Endothelial cell of umbilical vein (primary cell): ENCODE results near the gene SRPK1. TPM values are rescaled to one million over a fixed set of nuclear protein-coding genes. Genes with fewer than 3 reads are reported as not detected.

Source experiments
- BruUV-seq: library from RNA; stranded (reverse); fragments of 400-500 nt; replicated peaks from 2 replicates; lab custom pipeline; 2021; lab: Mats Ljungman, UMichigan
- CTCF ChIA-PET: fragments of 300-600, 350-600 bp; sonication (Branson Sonifier 250); formaldehyde crosslinking; loops from one replicate; lab custom pipeline; 2021; ENCODE audit warnings: antibody characterized with exemption, inconsistent platforms; lab: Charles Lee
- POLR2A ChIA-PET: fragments of 300-600, 350-600 bp; sonication (Branson Sonifier 250); formaldehyde crosslinking; loops from one replicate; lab custom pipeline; 2021; ENCODE audit warnings: antibody characterized with exemption, inconsistent platforms; lab: Charles Lee
- DNase-seq: peaks from one replicate; pipeline ENCODE4 v3.0.0-alpha.2; 2011; ENCODE audit warnings: low read depth, low spot score
- FAIRE-seq: peaks from 2 replicates; lab custom pipeline; 2011; peaks lifted over from hg19 to GRCh38; lab: Jason Lieb, UNC
- H2AFZ ChIP-seq: 2 replicates; pipeline ENCODE4 v1.6.0; 2012; ENCODE audit warnings: low read depth, low read length, control low read depth, inconsistent platforms
- H3K27ac ChIP-seq: 2 replicates; pipeline ENCODE4 v1.5.1; 2011; ENCODE audit warnings: low read depth, mild to moderate bottlenecking, control low read depth, low read length, moderate library complexity; ENCODE audit not compliant: insufficient read depth
- H3K27me3 ChIP-seq, 2 experiments: 2 replicates each; pipeline versions ENCODE4 v1.6.0 to v1.6.1; 2011; ENCODE audit warnings: low read length in 2 of 2, mixed read lengths in 1 of 2; ENCODE audit not compliant: control insufficient read depth in 2 of 2, insufficient read depth in 2 of 2
- H3K36me3 ChIP-seq, 2 experiments: 2 replicates in 1 of 2; 3 replicates in 1 of 2; pipeline ENCODE4 v1.5.1; 2011; ENCODE audit warnings: low read length in 2 of 2, mild to moderate bottlenecking in 1 of 2, moderate library complexity in 1 of 2; ENCODE audit not compliant: control insufficient read depth in 2 of 2, insufficient read depth in 2 of 2; ENCODE audit errors: extremely low read depth in 1 of 2
- H3K4me1 ChIP-seq: 3 replicates; pipeline ENCODE4 v1.5.1; 2011; ENCODE audit warnings: mild to moderate bottlenecking, low read length; ENCODE audit not compliant: control insufficient read depth, insufficient read depth; ENCODE audit errors: extremely low read depth
- H3K4me2 ChIP-seq: 2 replicates; pipeline ENCODE4 v1.6.1; 2011; ENCODE audit warnings: low read length, control low read depth, mixed read lengths; ENCODE audit not compliant: insufficient read depth
- H3K4me3 ChIP-seq, 3 experiments: fragments of 200-600 bp in 1 of 3; sonication (generic), shearing (Covaris generic) in 1 of 3; replicated peaks in 1 of 3; 2 replicates each; pipeline ENCODE4 v1.5.1; 2011 to 2016; ENCODE audit warnings: control low read depth in 3 of 3, low read length in 3 of 3, mild to moderate bottlenecking in 2 of 3, inconsistent platforms in 1 of 3, low read depth in 1 of 3, moderate library complexity in 1 of 3; ENCODE audit not compliant: insufficient read depth in 1 of 3
- H3K79me2 ChIP-seq: 2 replicates; pipeline ENCODE4 v1.6.0; 2012; ENCODE audit warnings: low read length, inconsistent platforms; ENCODE audit not compliant: control insufficient read depth, insufficient read depth
- H3K9ac ChIP-seq: replicated peaks from 2 replicates; pipeline ENCODE3; 2011; ENCODE audit warnings: low read length, control low read depth; ENCODE audit not compliant: insufficient read depth; ENCODE audit errors: extremely low read depth
- H3K9me1 ChIP-seq: replicated peaks from 3 replicates; pipeline ENCODE4 v1.6.0; 2011; ENCODE audit warnings: mild to moderate bottlenecking, low read length; ENCODE audit not compliant: control insufficient read depth, insufficient read depth; ENCODE audit errors: extremely low read depth
- H3K9me3 ChIP-seq: replicated peaks from 2 replicates; pipeline ENCODE4 v1.5.1; 2012; ENCODE audit warnings: low read length, inconsistent platforms; ENCODE audit not compliant: control insufficient read depth, insufficient read depth
- H4K20me1 ChIP-seq: replicated peaks from 2 replicates; pipeline ENCODE3; 2011; ENCODE audit warnings: mild to moderate bottlenecking, low read length; ENCODE audit not compliant: control insufficient read depth, insufficient read depth; ENCODE audit errors: extremely low read depth
- CTCF ChIP-seq, 2 donors: IDR thresholded peaks; 1 replicate in 1 of 2; 2 replicates in 1 of 2; pipeline ENCODE4 v1.5.1; 2011; ENCODE audit warnings: low read length in 2 of 2, mild to moderate bottlenecking in 2 of 2, moderate library complexity in 2 of 2, control low read depth in 1 of 2, inconsistent platforms in 1 of 2, low read depth in 1 of 2; ENCODE audit not compliant: insufficient read depth in 1 of 2; ENCODE audit errors: extremely low read depth in 1 of 2
- EZH2 ChIP-seq: IDR thresholded peaks from 2 replicates; pipeline ENCODE4 v1.6.1; 2012; ENCODE audit warnings: borderline replicate concordance, low read depth, mild to moderate bottlenecking, moderate library complexity, low read length, inconsistent platforms; ENCODE audit not compliant: severe bottlenecking
- FOS ChIP-seq: IDR thresholded peaks from 2 replicates; pipeline ENCODE4 v1.6.1; 2011; ENCODE audit warnings: mild to moderate bottlenecking, low read length, moderate library complexity, borderline replicate concordance; ENCODE audit not compliant: insufficient read depth
- GATA2 ChIP-seq: IDR thresholded peaks from 2 replicates; pipeline ENCODE4 v1.7.0; 2011; ENCODE audit warnings: low read depth, mild to moderate bottlenecking, moderate library complexity, mixed read lengths, low read length; ENCODE audit not compliant: insufficient read length, insufficient read depth
- JUN ChIP-seq: IDR thresholded peaks from 2 replicates; pipeline ENCODE4 v1.6.1; 2011; ENCODE audit warnings: borderline replicate concordance, low read depth; ENCODE audit not compliant: insufficient read length, insufficient read depth
- MAX ChIP-seq: IDR thresholded peaks from 2 replicates; pipeline ENCODE4 v1.6.1; 2011; ENCODE audit not compliant: insufficient read depth, insufficient read length
- MYC ChIP-seq: IDR thresholded peaks from one replicate; pipeline ENCODE4 v1.6.1; 2011; ENCODE audit warnings: mild to moderate bottlenecking, low read depth, low read length
- POLR2A ChIP-seq: IDR thresholded peaks from 2 replicates; pipeline ENCODE4 v1.6.1; 2012; ENCODE audit warnings: low read depth, mild to moderate bottlenecking, control low read depth, low read length
- POLR2AphosphoS5 ChIP-seq: IDR thresholded peaks from 2 replicates; pipeline ENCODE4 v1.6.1; 2012; ENCODE audit warnings: low read depth, mild to moderate bottlenecking, control low read depth, low read length, moderate library complexity; ENCODE audit not compliant: insufficient read depth
- dilution Hi-C: fragments of 300-500 bp; cut with MboI; formaldehyde crosslinking; loops from one replicate; pipeline ENCODE4 v1.15.0; 2019; ENCODE audit warnings: low sequenced_read_pairs; ENCODE audit not compliant: extremely low pct_ligation_motif_present
- intact Hi-C: fragments of 100-400 bp; cut with micrococcal nuclease; formaldehyde crosslinking; loops from one replicate; pipeline ENCODE4 v1.10.0; 2022
- polyA plus RNA-seq, 4 experiments: library from polyadenylated mRNA; depleted of rRNA in 3 of 4; stranded (reverse) in 3 of 4; unstranded in 1 of 4; fragments of >200 nt; gene quantifications; 2 replicates each; pipeline versions ENCODE4 v1.2.1 to v1.2.3, GENCODE V29; 2011 to 2012; ENCODE audit warnings: missing spikeins in 1 of 4
- total RNA-seq: library from RNA; stranded (reverse); gene quantifications from 2 replicates; pipeline ENCODE4 v1.2.3, GENCODE V29; 2021

Gene SRPK1
- total and polyA plus RNA-seq, 2 donors (not counting 3 experiments of a cell fraction or from before 2014, with no cell fraction given): 18.9 to 72.7 TPM

- H3K36me3 ChIP-seq: no peaks in the 10 kb centered on the region
- BruUV-seq: no TSS peak
- H3K9me1 ChIP-seq: no peaks in the 10 kb centered on the region
- TF ChIP-seq MAX (no peak), POLR2AphosphoS5 (no peak), EZH2 (no peak), FOS (no peak), CTCF (IDR thresholded peaks at IDR 0.05; ENCODE audit: extremely low read depth in 1 of 2, insufficient read depth in 1 of 2, low read depth in 1 of 2, low read length in 2 of 2) (no peak), POLR2A (no peak), MYC (no peak), GATA2 (no peak), JUN (no peak)
- H3K9ac ChIP-seq: no peak overlapping the region
- POLR2A ChIA-PET: no interaction called here
- H3K4me2 ChIP-seq: no peak overlapping the region
- DNase-seq: no peak
- FAIRE-seq: no peak
- no peak overlapping the region for H3K4me3 ChIP-seq
- H2AFZ ChIP-seq: no peak overlapping the region
- H4K20me1 ChIP-seq: no peaks in the 10 kb centered on the region
- CTCF ChIA-PET: no interaction called here
- no peak overlapping the region for H3K27ac ChIP-seq
- intact Hi-C loops (no loop called here), dilution Hi-C loops (no loop called here)
- H3K4me1 ChIP-seq: peaks cover 6% of the 10 kb centered on the region
- no peaks in the 10 kb centered on the region for H3K27me3 ChIP-seq
- H3K9me3 ChIP-seq: no peaks in the 10 kb centered on the region
- H3K79me2 ChIP-seq: no peaks in the 10 kb centered on the region
Measured at GRCh38 chr6:35967076-35967774, 46.3 kb upstream of the SRPK1 start.
